GM12801 (cell line): Measurements from ENCODE around the gene SLC6A11.

Source experiments
- CTCF ChIP-seq: IDR thresholded peaks from one replicate; pipeline ENCODE4 v1.5.1; 2011; ENCODE audit warnings: control low read depth; ENCODE audit not compliant: insufficient read length; ENCODE audit errors: extremely low read depth

SLC6A11 gene

DNA sequence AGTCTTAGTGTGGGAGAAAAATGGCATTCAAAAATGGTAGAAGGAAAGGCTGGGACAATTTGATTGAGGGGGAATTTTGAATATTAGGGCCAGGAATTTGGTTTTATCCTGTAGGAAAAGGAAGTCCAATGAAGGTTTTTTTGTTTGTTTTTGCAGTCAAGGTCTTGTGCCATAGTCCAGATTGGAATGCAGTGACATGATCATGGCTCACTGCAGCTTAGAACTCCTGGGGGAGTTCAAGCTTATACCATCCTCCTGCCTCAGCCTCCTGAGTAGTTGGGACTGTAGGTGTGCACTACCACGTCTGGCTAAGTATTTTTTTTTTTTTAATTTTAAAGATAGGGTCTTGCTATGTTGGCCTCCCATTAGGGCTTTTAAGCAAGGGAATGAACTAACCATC, 2.6 kb upstream of the SLC6A11 start:
- TF ChIP-seq CTCF = no peak

- no peak for TF ChIP-seq CTCF
Observed at GRCh38 chr3:10814623-10815022, 1.4 kb upstream of the SLC6A11 start.

- TF ChIP-seq CTCF = no peak
Observed at GRCh38 chr3:10815487-10815886, 541 bp upstream of the SLC6A11 start.

- no peak for TF ChIP-seq CTCF
Observed at GRCh38 chr3:10816863-10817253, 830 bp downstream of the SLC6A11 start.

DNA sequence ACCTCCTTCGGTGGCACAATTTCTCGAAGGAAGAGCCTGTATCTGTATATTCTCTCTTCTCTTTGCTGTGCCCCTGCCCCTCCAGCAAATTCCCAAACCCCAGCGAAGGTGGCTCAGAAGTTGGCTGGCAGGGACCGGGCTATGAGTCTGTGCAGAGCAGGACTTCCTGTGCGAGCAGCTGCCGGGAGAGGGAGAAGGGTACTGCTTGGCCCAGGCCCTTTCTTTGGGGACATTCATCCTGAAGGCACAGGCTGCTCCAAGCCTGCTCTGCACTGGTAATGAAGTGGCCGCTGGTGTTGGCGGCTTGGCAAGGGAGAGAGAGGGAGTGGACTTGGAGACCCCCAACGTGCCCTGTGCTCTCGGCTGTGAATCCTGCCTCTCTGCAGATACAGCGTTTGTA, 1.5 kb downstream of the SLC6A11 start:
- TF ChIP-seq CTCF = no peak

DNA sequence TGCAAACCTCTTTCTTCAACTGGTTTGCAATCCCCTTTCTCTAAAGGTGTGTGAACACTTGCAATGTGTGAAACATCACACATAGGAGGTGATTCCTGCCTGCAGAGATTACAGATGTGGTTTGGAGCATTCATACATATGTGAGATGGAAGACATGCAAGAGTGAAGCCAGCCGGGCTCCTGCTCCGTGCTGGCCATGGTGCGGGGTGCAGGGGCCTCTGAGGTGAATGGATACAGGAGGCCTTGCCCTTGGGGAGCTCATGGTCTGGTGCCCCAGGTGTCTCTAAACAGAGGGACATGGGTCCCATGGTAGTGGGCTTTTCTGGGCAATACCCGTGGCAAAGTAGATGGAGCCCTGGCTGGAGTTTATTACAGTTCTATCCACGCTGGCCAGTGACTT, 6.0 kb downstream of the SLC6A11 start:
- no peak for TF ChIP-seq CTCF

DNA sequence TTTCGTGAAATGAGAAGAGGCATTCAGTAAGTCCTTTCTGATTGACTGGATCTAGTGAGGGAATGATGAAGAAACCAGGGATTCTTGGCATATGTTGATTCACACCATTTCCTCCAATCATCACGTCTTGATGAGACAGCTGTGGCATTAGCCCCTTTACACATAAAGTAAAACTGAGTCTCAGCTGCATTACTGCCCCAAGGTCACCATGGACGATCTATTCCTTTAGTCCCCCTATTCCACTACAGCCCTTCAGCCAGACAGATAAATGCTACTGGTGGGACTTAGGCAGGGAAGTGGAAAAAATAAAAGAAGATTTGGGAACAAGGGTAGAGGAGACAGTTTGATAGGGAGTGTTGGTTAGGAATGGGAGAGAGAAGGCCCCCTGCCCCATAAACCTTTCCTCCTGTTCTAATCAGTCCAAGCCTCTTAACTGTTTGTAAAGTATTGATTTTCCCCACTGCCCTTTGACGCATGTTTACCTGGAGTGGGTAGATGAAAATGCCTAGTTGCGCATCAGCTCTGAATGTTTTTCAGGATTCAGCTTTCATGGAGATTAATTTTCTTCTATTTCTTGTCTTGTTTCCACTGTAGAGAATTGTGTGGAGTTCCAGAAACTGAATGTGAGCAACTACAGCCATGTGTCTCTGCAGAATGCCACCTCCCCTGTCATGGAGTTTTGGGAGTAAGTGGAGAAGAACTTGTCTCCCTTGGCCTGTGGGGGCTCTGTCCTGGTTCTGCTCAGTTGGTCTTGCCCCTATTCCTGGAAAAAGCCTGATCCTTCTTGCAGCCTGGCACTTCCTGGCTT, 6.9 kb downstream of the SLC6A11 start:
- TF ChIP-seq CTCF = no peak
